Uterus (tissue), 4 donors: ENCODE measurements around the gene SLC38A1. TPM values are rescaled to one million over a fixed set of nuclear protein-coding genes. Genes with fewer than 3 reads are reported as not detected.
A peak's percentile ranks its signal among the peaks of the same experiment; 100 is the strongest.

Experiments
- DNase-seq, 2 donors: peaks; one replicate each; pipeline ENCODE4 v3.0.0-alpha.2; 2019 to 2020
- H3K27ac ChIP-seq, 2 donors: fragments of 200-600 bp; sonication (generic); 1 replicate in 1 of 2; 2 replicates in 1 of 2; pipeline ENCODE4 v1.5.1; 2016 to 2018
- H3K27me3 ChIP-seq, 2 donors: fragments of 200-600 bp; sonication (generic); one replicate each; pipeline ENCODE4 v1.5.1; 2018 to 2019; ENCODE audit warnings: control low read depth in 1 of 2
- H3K36me3 ChIP-seq, 2 donors: fragments of 200-600 bp; sonication (generic); one replicate each; pipeline ENCODE4 v1.5.1; 2019; ENCODE audit warnings: control low read depth in 1 of 2
- H3K4me1 ChIP-seq, 2 donors: fragments of 200-600 bp; sonication (generic); one replicate each; pipeline ENCODE4 v1.5.1; 2018 to 2019; ENCODE audit warnings: control low read depth in 1 of 2
- H3K4me3 ChIP-seq, 2 donors: fragments of 200-600 bp; sonication (generic); 1 replicate in 1 of 2; 2 replicates in 1 of 2; pipeline ENCODE4 v1.5.1; 2018 to 2019; ENCODE audit warnings: mild to moderate bottlenecking in 1 of 2
- H3K9me3 ChIP-seq, 2 donors: fragments of 200-600 bp; sonication (generic); one replicate each; pipeline ENCODE4 v1.5.1; 2019; ENCODE audit warnings: control low read depth in 1 of 2
- CTCF ChIP-seq, 4 experiments: fragments of 200-600 bp in 2 of 4; fragments of 450-650 bp in 2 of 4; sonication (generic) in 2 of 4; IDR thresholded peaks; one replicate each; pipeline ENCODE4 v1.5.1; 2016 to 2019; ENCODE audit warnings: antibody characterized with exemption in 4 of 4, mild to moderate bottlenecking in 2 of 4, moderate library complexity in 1 of 4
- POLR2A ChIP-seq, 2 donors: fragments of 450-650 bp; IDR thresholded peaks; one replicate each; pipeline ENCODE4 v1.6.1; 2016; ENCODE audit warnings: antibody characterized with exemption in 2 of 2, mild to moderate bottlenecking in 1 of 2, moderate library complexity in 1 of 2
- intact Hi-C: fragments of 100-400 bp; cut with DNase I; formaldehyde crosslinking; loops from one replicate; pipeline ENCODE4 v1.15.1; 2023; ENCODE audit warnings: low total_unique reads
- total RNA-seq, 4 donors: library from RNA; depleted of rRNA in 3 of 4; stranded (reverse); fragments of >200 nt in 3 of 4; gene quantifications; one replicate each; pipeline versions ENCODE4 v1.1.0 to v1.2.4, GENCODE V29; 2014 to 2023
- donor health status: DM: yes; HTN: yes; CAD: no.

Gene SLC38A1
- 10 to 100 TPM; 27.1 to 93.6 (median 64.1) TPM for total RNA-seq

- intact Hi-C loops, result no loop called here
- no peaks in the 10 kb centered on the region for H3K9me3 ChIP-seq
- TF ChIP-seq CTCF (IDR thresholded peaks at IDR 0.05) (no peak), POLR2A (IDR thresholded peaks at IDR 0.05) (peak; percentile 57 to 59)
- peak within 1 kb of the TSS; percentile 85 to 89 for H3K27ac ChIP-seq
- DNase-seq, result peak; percentile 76 to 79
- H3K4me1 ChIP-seq, result no peaks in the 10 kb centered on the region
- H3K4me3 ChIP-seq, result peak within 1 kb of the TSS; percentile 61 to 77
- H3K36me3 ChIP-seq, result no peaks in the 10 kb centered on the region
- no peaks in the 10 kb centered on the region for H3K27me3 ChIP-seq
These were observed at the start of gene SLC38A1 for GRCh38 chr12:46268583-46269428. SLC38A1 (minus strand) TSS chr12:46269043; CDS start chr12:46239800, 29,243 bp downstream.

GRCh38 chr12:46318037-46318436 lies 49.2 kb upstream of the SLC38A1 start:
- Histone ChIP-seq H3K4me3 (no peak overlapping the region), H3K36me3 (no peaks in the 10 kb centered on the region), H3K4me1 (no peaks in the 10 kb centered on the region), H3K27ac (no peak overlapping the region), H3K9me3 (no peaks in the 10 kb centered on the region), H3K27me3 (no peaks in the 10 kb centered on the region)
- intact Hi-C loops, result no loop called here
- TF ChIP-seq POLR2A (IDR thresholded peaks at IDR 0.05) (no peak), CTCF (IDR thresholded peaks at IDR 0.05) (no peak)
- no peak for DNase-seq

GRCh38 chr12:46304070-46304469 lies 35.2 kb upstream of the SLC38A1 start:
- H3K27ac ChIP-seq, result no peak overlapping the region
- H3K4me1 ChIP-seq, result no peaks in the 10 kb centered on the region
- no peak for DNase-seq
- H3K4me3 ChIP-seq, result no peak overlapping the region
- no peaks in the 10 kb centered on the region for H3K9me3 ChIP-seq
- intact Hi-C loops, result no loop called here
- no peaks in the 10 kb centered on the region for H3K27me3 ChIP-seq
- TF ChIP-seq CTCF (IDR thresholded peaks at IDR 0.05) (no peak), POLR2A (IDR thresholded peaks at IDR 0.05) (no peak)
- no peaks in the 10 kb centered on the region for H3K36me3 ChIP-seq

GRCh38 chr12:46303039-46303666 lies 34.3 kb upstream of the SLC38A1 start:
- H3K27me3 ChIP-seq, result no peaks in the 10 kb centered on the region
- H3K4me3 ChIP-seq, result no peak overlapping the region
- DNase-seq, result no peak
- H3K36me3 ChIP-seq, result no peaks in the 10 kb centered on the region
- TF ChIP-seq CTCF (IDR thresholded peaks at IDR 0.05) (peak; percentile 25 to 42 (median 32)), POLR2A (IDR thresholded peaks at IDR 0.05) (no peak)
- intact Hi-C loops, result no loop called here
- H3K4me1 ChIP-seq, result no peaks in the 10 kb centered on the region
- no peak overlapping the region for H3K27ac ChIP-seq
- no peaks in the 10 kb centered on the region for H3K9me3 ChIP-seq

- Histone ChIP-seq H3K4me3 (no peak overlapping the region), H3K9me3 (no peaks in the 10 kb centered on the region), H3K36me3 (no peaks in the 10 kb centered on the region), H3K27me3 (no peaks in the 10 kb centered on the region), H3K4me1 (no peaks in the 10 kb centered on the region), H3K27ac (no peak overlapping the region)
- intact Hi-C loops, result no loop called here
- TF ChIP-seq CTCF (IDR thresholded peaks at IDR 0.05) (no peak), POLR2A (IDR thresholded peaks at IDR 0.05) (no peak)
- no peak for DNase-seq
These were observed 32.1 kb upstream of the SLC38A1 start for GRCh38 chr12:46300910-46301309.
